ENCODE measurements around the gene CAPN15.

CAPN15 gene

GRCh38 chr16:548586-548985 lies 21.1 kb downstream of the CAPN15 start:
- DNase-seq: no peak

- DNase-seq: no peak
Observed at GRCh38 chr16:549544-550263, 22.2 kb downstream of the CAPN15 start.

- no peak for DNase-seq
Observed at GRCh38 chr16:551210-551609, 23.7 kb downstream of the CAPN15 start.

GRCh38 chr16:552171-552570 lies 24.7 kb downstream of the CAPN15 start:
- no peak for DNase-seq

- no peak for DNase-seq
Observed at GRCh38 chr16:553601-554296, 26.2 kb downstream of the CAPN15 start.

GRCh38 chr16:554297-554621 lies 26.7 kb downstream of the CAPN15 start:
- DNase-seq: no peak

GRCh38 chr16:554640-555365 lies 27.3 kb downstream of the CAPN15 start:
- no peak for DNase-seq

GRCh38 chr16:555528-556473 lies 28.3 kb downstream of the CAPN15 start:
- DNase-seq: no peak

- DNase-seq: no peak
Observed at GRCh38 chr16:556474-557173, 29.1 kb downstream of the CAPN15 start.

- DNase-seq: no peak
Observed at GRCh38 chr16:557463-558297, 30.2 kb downstream of the CAPN15 start.

GRCh38 chr16:558298-559020 lies 30.9 kb downstream of the CAPN15 start:
- no peak for DNase-seq

- no peak for DNase-seq
Observed at GRCh38 chr16:559021-559380, 31.5 kb downstream of the CAPN15 start.

GRCh38 chr16:559411-560203 lies 32.1 kb downstream of the CAPN15 start:
- DNase-seq: no peak

GRCh38 chr16:560204-560700 lies 32.7 kb downstream of the CAPN15 start, which contains the start of gene PRR35:
TSS of gene PRR35 (plus strand) at chr16:560394. CDS start at chr16:563295, 2,901 bp downstream.
- no peak for DNase-seq

- no peak for DNase-seq
Observed at GRCh38 chr16:560701-561412, 33.3 kb downstream of the CAPN15 start.

GRCh38 chr16:561413-561794 lies 33.9 kb downstream of the CAPN15 start:
- DNase-seq: no peak

- no peak for DNase-seq
Observed at GRCh38 chr16:561957-562938, 34.7 kb downstream of the CAPN15 start.

Data from HCEC 1CT (cell line).